ENCODE results near the gene SGCA. TPM values are rescaled to one million over a fixed set of nuclear protein-coding genes. Genes with fewer than 3 reads are reported as not detected.

SGCA gene
- total and polyA plus RNA-seq, 2 of the 13 experiments (the other 11 are each of a cell fraction or from before 2014, with no cell fraction given) = not detected

DNA sequence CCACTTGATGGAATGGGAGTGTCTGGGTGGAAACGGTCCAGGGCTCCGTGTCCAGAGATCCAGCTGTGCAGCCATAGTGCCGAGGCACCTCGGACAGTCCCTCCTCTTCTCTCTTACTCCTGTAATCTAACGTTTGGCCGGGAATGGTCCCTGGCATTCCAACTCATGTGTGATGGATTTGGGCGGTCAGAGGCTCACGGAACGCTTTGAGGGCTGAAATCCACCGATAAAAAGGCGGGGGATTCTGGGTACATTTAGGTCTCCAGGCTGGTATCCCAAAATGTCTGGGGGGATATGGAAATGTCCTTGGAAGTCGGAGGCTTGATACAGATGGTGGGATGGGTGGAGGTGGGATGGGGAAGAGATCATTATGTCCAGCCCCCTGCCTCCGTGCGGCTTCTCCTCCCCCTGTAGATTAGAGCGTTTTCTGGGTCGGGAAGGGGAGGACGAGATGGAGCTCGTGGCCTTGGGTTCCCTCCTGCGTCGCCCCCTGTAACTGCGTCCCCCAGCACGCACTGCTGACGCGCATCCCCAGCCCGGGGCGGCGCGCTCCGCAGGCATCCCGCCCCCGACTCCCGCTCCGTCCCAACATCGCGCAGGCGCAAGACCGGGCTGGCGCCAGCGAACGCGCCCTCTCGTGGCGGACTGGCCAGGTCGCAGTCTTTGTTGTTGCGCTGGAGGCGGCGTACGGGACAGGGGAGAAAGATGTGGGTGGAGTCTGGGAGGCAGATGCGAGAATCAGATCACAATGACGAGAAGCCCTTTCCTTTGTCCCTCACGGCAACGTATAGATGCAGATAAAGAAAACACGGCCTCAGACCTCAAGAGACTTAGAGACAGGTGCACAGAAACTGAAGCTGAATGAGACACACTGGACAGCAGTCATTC, 4.5 kb upstream of the SGCA start (continued):
- TF ChIP-seq, protein P1, sequence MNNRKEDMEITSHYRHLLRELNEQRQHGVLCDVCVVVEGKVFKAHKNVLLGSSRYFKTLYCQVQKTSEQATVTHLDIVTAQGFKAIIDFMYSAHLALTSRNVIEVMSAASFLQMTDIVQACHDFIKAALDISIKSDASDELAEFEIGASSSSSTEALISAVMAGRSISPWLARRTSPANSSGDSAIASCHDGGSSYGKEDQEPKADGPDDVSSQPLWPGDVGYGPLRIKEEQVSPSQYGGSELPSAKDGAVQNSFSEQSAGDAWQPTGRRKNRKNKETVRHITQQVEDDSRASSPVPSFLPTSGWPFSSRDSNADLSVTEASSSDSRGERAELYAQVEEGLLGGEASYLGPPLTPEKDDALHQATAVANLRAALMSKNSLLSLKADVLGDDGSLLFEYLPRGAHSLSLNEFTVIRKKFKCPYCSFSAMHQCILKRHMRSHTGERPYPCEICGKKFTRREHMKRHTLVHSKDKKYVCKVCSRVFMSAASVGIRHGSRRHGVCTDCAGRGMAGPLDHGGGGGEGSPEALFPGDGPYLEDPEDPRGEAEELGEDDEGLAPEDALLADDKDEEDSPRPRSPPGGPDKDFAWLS (CRISPR knock-in tag; IDR thresholded peaks at IDR 0.05; ENCODE audit: borderline replicate concordance) = peak; percentile 62; the same call in 1 of the 2 replicates
- TF ChIP-seq KAT8 (CRISPR knock-in tag; IDR thresholded peaks at IDR 0.05) (0 out of 2 replicates have a peak, but pooled peaks have one; percentile 56), ZNF430 (CRISPR knock-in tag; IDR thresholded peaks at IDR 0.05) (peak; percentile 74; the same call in 1 of the 2 replicates), ZNF205 (CRISPR knock-in tag; IDR thresholded peaks at IDR 0.05) (peak; percentile 76; the same call in 1 of the 2 replicates), TFAP4 (IDR thresholded peaks at IDR 0.05; ENCODE audit: borderline replicate concordance, low read depth) (peak; percentile 36; the same call in 1 of the 2 replicates), ZBTB14 (CRISPR knock-in tag; IDR thresholded peaks at IDR 0.05) (peak; percentile 49; the same call in 1 of the 2 replicates), ZNF451 (CRISPR knock-in tag; IDR thresholded peaks at IDR 0.05) (peak; percentile 73; the same call in 1 of the 2 replicates), KLF6 (CRISPR knock-in tag; IDR thresholded peaks at IDR 0.05) (0 out of 2 replicates have a peak, but pooled peaks have one; percentile 33), SP140L (CRISPR knock-in tag; IDR thresholded peaks at IDR 0.05; ENCODE audit: borderline replicate concordance) (0 out of 2 replicates have a peak, but pooled peaks have one; percentile 48), DZIP1 (CRISPR knock-in tag; IDR thresholded peaks at IDR 0.05) (no peak)
- TF ChIP-seq, protein P2, sequence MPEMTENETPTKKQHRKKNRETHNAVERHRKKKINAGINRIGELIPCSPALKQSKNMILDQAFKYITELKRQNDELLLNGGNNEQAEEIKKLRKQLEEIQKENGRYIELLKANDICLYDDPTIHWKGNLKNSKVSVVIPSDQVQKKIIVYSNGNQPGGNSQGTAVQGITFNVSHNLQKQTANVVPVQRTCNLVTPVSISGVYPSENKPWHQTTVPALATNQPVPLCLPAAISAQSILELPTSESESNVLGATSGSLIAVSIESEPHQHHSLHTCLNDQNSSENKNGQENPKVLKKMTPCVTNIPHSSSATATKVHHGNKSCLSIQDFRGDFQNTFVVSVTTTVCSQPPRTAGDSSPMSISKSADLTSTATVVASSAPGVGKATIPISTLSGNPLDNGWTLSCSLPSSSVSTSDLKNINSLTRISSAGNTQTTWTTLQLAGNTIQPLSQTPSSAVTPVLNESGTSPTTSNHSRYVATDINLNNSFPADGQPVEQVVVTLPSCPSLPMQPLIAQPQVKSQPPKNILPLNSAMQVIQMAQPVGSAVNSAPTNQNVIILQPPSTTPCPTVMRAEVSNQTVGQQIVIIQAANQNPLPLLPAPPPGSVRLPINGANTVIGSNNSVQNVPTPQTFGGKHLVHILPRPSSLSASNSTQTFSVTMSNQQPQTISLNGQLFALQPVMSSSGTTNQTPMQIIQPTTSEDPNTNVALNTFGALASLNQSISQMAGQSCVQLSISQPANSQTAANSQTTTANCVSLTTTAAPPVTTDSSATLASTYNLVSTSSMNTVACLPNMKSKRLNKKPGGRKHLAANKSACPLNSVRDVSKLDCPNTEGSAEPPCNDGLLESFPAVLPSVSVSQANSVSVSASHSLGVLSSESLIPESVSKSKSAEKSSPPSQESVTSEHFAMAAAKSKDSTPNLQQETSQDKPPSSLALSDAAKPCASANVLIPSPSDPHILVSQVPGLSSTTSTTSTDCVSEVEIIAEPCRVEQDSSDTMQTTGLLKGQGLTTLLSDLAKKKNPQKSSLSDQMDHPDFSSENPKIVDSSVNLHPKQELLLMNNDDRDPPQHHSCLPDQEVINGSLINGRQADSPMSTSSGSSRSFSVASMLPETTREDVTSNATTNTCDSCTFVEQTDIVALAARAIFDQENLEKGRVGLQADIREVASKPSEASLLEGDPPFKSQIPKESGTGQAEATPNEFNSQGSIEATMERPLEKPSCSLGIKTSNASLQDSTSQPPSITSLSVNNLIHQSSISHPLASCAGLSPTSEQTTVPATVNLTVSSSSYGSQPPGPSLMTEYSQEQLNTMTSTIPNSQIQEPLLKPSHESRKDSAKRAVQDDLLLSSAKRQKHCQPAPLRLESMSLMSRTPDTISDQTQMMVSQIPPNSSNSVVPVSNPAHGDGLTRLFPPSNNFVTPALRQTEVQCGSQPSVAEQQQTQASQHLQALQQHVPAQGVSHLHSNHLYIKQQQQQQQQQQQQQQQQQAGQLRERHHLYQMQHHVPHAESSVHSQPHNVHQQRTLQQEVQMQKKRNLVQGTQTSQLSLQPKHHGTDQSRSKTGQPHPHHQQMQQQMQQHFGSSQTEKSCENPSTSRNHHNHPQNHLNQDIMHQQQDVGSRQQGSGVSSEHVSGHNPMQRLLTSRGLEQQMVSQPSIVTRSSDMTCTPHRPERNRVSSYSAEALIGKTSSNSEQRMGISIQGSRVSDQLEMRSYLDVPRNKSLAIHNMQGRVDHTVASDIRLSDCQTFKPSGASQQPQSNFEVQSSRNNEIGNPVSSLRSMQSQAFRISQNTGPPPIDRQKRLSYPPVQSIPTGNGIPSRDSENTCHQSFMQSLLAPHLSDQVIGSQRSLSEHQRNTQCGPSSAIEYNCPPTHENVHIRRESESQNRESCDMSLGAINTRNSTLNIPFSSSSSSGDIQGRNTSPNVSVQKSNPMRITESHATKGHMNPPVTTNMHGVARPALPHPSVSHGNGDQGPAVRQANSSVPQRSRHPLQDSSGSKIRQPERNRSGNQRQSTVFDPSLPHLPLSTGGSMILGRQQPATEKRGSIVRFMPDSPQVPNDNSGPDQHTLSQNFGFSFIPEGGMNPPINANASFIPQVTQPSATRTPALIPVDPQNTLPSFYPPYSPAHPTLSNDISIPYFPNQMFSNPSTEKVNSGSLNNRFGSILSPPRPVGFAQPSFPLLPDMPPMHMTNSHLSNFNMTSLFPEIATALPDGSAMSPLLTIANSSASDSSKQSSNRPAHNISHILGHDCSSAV (CRISPR knock-in tag; IDR thresholded peaks at IDR 0.05; ENCODE audit: borderline replicate concordance) = no peak
